Epithelial cell of proximal tubule (primary cell): ENCODE measurements around the gene TP73. TPM values are rescaled to one million over a fixed set of nuclear protein-coding genes. Genes with fewer than 3 reads are reported as not detected.

Experiments used
- DNase-seq: peaks from one replicate; pipeline ENCODE4 v3.0.0-alpha.2; 2011; ENCODE audit warnings: low read depth
- H3K4me3 ChIP-seq: 2 replicates; pipeline ENCODE4 v1.5.1; 2011; ENCODE audit warnings: low read depth, mild to moderate bottlenecking, low read length
- CTCF ChIP-seq: conservative IDR thresholded peaks from 2 replicates; pipeline ENCODE4 v1.5.1; 2012; ENCODE audit warnings: low read depth, mild to moderate bottlenecking, low read length
- total RNA-seq: library from RNA; depleted of rRNA; stranded (reverse); fragments of >200 nt; gene quantifications from 2 replicates; pipeline ENCODE4 v1.2.3, GENCODE V29; 2015

Gene TP73
- not detected in 2 replicates for total RNA-seq

DNA sequence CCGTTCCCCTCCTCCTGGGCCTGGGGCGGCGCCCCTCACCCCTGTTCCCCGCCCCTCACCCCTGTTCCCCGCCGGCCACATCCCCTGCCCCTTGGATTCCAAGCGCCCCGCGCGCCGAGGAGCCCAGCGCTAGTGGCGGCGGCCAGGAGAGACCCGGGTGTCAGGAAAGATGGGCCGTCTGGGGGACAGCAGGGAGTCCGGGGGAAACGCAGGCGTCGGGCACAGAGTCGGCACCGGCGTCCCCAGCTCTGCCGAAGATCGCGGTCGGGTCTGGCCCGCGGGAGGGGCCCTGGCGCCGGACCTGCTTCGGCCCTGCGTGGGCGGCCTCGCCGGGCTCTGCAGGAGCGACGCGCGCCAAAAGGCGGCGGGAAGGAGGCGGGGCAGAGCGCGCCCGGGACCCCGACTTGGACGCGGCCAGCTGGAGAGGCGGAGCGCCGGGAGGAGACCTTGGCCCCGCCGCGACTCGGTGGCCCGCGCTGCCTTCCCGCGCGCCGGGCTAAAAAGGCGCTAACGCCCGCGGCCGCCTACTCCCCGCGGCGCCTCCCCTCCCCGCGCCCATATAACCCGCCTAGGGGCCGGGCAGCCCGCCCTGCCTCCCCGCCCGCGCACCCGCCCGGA, at the start of gene TP73:
Gene TP73 (plus strand): TSS at position 587 of the 618 bp plus-strand sequence. CDS start 29,850 bp downstream, outside the sequence.
- no peak for TF ChIP-seq CTCF
- H3K4me3 ChIP-seq = peak within 1 kb of the TSS; percentile 35
- DNase-seq = no peak

DNA sequence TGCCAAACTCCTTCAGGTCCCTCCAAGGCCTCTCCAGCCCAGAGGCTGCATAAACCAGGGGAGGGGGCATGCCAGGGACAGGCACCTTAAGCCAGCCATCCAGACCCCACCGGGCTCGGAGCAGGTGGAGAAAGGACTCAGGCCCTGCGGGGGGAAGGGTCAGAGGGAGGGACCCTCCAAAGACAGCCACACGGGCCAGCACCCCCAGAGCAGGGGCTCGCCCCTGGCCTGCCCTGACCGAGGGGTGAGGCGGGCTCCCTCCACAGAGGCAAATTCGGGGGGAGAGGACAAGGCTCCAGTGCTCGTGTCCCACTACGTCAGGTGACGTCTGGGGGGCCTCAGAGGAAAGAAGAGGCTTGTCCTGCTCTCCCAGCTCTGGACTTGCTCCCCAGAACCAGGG, 49.2 kb upstream of the TP73 start:
- no peak for TF ChIP-seq CTCF
- no peak overlapping the region for H3K4me3 ChIP-seq
- DNase-seq = no peak

DNA sequence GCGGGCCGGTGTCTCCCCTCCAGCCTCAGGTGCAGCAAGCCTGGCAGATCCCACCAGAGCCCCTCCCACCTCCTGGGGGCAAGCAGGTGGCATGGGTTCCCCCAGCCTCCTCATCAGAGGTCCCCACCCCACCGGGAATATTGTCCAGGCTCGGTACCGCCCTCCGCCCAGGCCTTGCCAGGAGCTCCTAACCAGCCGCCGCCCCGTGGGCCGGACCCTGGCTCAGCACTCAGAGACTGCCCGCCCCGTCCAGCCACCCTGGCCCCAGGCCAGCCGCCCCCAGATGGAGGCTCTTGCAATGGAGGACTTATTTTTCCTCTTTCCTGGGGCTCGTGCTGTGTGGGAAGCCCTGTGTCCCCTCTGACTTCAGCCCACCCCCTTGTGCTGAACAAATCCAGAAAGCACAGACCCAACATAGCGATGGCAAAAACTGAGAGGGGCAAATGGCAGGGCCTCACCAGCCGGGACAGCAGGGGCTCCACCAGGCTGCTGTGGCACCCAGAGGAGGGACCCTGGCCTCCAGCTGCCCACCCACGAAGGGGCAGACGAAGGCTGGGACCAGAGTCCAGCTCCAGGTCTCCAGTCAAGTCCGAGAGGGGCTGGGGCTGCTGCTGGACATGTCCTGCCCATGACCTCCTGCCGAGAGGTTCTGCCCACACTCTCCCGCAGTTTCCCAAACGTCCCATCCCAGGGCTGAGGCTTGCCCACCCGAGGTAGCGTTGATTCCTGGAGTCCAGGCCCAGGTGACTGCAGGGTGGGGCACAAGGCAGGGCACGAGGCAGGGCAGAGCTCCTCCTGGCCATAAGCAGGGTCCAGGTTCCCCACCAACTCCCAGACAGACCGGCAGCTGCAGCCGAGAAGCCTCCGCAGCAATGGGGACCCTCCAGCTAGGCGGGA, 48.5 kb upstream of the TP73 start:
- H3K4me3 ChIP-seq = no peak overlapping the region
- DNase-seq = no peak
- TF ChIP-seq CTCF = no peak

DNA sequence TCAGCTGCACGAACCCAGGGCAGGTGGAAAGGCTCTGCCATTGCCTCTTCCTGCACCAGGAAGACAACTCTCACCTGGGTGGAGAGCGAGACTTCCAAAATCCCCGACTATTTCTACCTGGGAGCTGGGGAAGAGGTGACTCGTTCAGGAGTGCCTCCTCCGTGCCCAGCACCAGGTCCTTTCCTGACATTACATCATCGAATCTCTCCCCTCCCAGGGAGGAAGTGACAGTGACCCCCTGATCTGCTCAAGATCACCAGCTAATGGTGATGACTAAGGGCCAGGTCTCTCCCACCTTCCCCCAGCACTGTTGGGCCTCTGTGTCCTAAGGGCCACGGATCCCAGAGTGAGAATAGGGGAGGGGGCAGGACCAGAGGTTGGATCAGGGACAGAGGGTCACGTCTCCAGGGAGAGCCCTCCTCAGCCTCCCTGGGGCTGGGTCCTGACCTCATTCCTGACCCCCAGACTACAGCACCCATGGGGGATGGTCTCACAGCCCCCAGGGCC, 47.8 kb upstream of the TP73 start:
- DNase-seq = no peak

GRCh38 chr1:3604997-3605823, 47.1 kb upstream of the TP73 start:
- no peak for DNase-seq
- no peak overlapping the region for H3K4me3 ChIP-seq
- TF ChIP-seq CTCF = no peak

More for the DNA sequence above, 47.8 kb upstream of the TP73 start:
- H3K4me3 ChIP-seq = no peak overlapping the region
- TF ChIP-seq CTCF = no peak

GRCh38 chr1:3606779-3607702, 45.3 kb upstream of the TP73 start:
- TF ChIP-seq CTCF = no peak
- DNase-seq = no peak
- H3K4me3 ChIP-seq = no peak overlapping the region
